VCaP (cell line): ENCODE data around the gene NDUFAB1.

Experiments used
- H3K27ac ChIP-seq: fragments of 450-650 bp; 2 replicates; pipeline ENCODE4 v1.5.1; 2017
- CTCF ChIP-seq: fragments of 450-650 bp; conservative IDR thresholded peaks from 2 replicates; pipeline ENCODE4 v1.5.1; 2017; ENCODE audit warnings: mild to moderate bottlenecking, moderate library complexity

Gene NDUFAB1

GRCh38 chr16:23572394-23572793, 23.7 kb downstream of the NDUFAB1 start:
- H3K27ac ChIP-seq = no peak overlapping the region
- no peak for TF ChIP-seq CTCF

- no peak for TF ChIP-seq CTCF
- no peak overlapping the region for H3K27ac ChIP-seq
These were observed 24.2 kb downstream of the NDUFAB1 start for GRCh38 chr16:23571895-23572294.

GRCh38 chr16:23570992-23571632, 25.0 kb downstream of the NDUFAB1 start:
- no peak for TF ChIP-seq CTCF
- H3K27ac ChIP-seq = no peak overlapping the region

- no peak overlapping the region for H3K27ac ChIP-seq
- no peak for TF ChIP-seq CTCF
These were observed 28.5 kb downstream of the NDUFAB1 start for GRCh38 chr16:23567602-23568001.

GRCh38 chr16:23566724-23567123, 29.4 kb downstream of the NDUFAB1 start:
- no peak for TF ChIP-seq CTCF
- H3K27ac ChIP-seq = no peak overlapping the region

GRCh38 chr16:23564575-23565363, 31.3 kb downstream of the NDUFAB1 start:
- no peak overlapping the region for H3K27ac ChIP-seq
- TF ChIP-seq CTCF = no peak

- no peak for TF ChIP-seq CTCF
- H3K27ac ChIP-seq = no peak overlapping the region
These were observed 32.9 kb downstream of the NDUFAB1 start for GRCh38 chr16:23563186-23563585.
